Measurements from ENCODE around the gene OR6C70.
"Not testable (repeated sequence)": the region's sequence is repeated elsewhere in the genome, so short reads cannot be mapped to it uniquely, and the experiment has no call there.

Gene OR6C70

GRCh38 chr12:55470088-55470829, at the start of gene OR6C70:
Gene OR6C70 (minus strand): TSS chr12:55470138. CDS start chr12:55470138, 0 bp downstream.
- no peak for DNase-seq (ENCODE audit: low read depth in 2 of 2, low spot score in 1 of 2)

GRCh38 chr12:55516391-55516790, 46.5 kb upstream of the OR6C70 start:
- DNase-seq (ENCODE audit: low read depth in 2 of 2, low spot score in 1 of 2) = no peak

GRCh38 chr12:55515696-55516095, 45.8 kb upstream of the OR6C70 start:
- DNase-seq (ENCODE audit: low read depth in 2 of 2, low spot score in 1 of 2) = no peak

DNA sequence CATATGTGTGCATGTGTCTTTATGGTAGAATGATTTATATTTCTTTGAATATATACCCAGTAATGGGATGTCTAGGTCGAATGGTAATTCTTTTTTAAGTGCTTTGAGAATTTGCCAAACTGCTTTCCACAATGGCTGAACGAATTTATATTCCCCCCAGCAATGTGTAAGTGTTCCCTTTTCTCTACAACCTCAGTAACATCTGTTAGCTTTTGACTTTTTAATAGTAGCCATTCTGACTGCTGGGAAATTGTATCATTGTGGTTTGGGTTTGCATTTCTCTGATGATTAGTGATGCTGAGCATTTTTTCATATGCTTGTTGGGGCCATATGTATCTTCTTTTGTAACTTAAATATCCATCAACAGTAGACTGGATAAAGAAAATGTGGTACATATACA, 31.7 kb upstream of the OR6C70 start:
- DNase-seq (ENCODE audit: low read depth in 2 of 2, low spot score in 1 of 2) = no peak

GRCh38 chr12:55499810-55500252, 29.9 kb upstream of the OR6C70 start:
- no peak for DNase-seq (ENCODE audit: low read depth in 2 of 2, low spot score in 1 of 2)

DNA sequence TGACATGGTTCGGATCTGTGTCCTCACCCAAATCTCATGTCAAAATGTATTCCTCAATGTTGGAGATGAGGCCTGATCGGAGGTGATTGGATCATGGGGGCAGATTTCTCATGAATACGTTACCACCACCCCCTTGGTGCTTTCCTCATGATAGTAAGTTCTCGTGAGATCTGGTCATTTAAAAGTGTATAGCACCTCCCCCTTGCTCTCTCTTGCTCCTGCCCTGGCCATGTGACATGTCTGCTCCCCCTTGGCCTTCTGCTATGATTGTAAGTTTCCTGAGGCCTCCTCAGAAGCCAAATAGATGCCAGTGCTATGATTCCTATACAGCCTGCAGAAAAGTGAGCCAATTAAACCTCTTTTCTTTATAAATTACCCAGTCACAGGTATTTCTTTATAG, 29.3 kb upstream of the OR6C70 start:
- DNase-seq (ENCODE audit: low read depth in 2 of 2, low spot score in 1 of 2) = no peak

DNA sequence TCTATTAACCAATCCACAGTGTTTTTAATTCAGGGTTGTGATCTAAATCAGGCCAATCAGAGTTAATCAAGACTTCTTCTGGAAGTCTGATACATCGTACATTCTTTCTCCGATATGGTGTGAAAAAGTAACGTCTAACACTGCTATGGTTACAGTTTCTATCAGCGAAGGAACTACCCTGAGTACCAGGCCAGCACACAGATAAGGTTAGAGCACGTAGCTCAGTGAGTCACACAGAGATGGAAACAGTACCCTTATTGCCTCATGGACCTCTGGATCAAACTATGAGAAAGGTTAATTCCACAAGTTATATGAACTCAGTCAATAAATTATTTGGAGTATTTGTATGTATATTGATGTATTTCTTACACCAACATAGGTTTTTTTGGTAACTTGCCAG, 25.6 kb upstream of the OR6C70 start:
- no peak for DNase-seq (ENCODE audit: low read depth in 2 of 2, low spot score in 1 of 2)

DNA sequence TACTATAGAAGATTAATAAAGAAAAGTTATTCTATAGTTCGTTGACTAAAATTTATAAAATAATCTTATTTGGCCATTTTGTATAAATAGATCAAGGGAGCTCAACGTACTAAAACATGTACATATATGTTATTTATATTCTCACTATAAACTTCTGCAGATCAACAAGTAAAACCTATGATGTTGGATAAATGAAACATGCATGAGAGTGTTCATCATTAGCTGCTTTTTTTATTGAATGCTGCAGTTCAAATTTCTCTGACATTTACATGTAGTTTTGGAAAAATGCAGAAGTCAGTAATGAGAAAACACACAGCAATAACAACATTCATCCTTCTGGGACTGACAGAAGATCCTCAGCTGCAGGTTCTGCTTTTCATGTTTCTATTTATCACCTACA, 22.1 kb upstream of the OR6C70 start, which contains the start of gene OR6C68:
Gene OR6C68, plus strand, starts transcription at position 301 of the 400 bp plus-strand sequence. Its CDS starts 0 bp downstream, at position 301.
- DNase-seq (ENCODE audit: low read depth in 2 of 2, low spot score in 1 of 2) = no peak

DNA sequence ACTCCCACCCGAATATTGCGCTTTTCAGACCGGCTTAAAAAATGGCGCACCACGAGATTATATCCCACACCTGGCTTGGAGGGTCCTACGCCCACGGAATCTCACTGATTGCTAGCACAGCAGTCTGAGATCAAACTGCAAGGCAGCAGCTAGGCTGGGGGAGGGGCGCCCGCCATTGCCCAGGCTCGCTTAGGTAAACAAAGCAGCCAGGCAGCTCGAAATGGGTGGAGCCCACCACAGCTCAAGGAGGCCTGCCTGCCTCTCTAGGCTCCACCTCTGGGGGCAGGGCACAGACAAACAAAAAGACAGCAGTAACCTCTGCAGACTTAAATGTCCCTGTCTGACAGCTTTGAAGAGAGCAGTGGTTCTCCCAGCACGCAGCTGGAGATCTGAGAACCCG, 14.3 kb upstream of the OR6C70 start:
- DNase-seq (ENCODE audit: low read depth in 2 of 2, low spot score in 1 of 2) = not testable (repeated sequence)

- not testable (repeated sequence) for DNase-seq (ENCODE audit: low read depth in 2 of 2, low spot score in 1 of 2)
Measured at GRCh38 chr12:55479136-55479535, 9.2 kb upstream of the OR6C70 start.

DNA sequence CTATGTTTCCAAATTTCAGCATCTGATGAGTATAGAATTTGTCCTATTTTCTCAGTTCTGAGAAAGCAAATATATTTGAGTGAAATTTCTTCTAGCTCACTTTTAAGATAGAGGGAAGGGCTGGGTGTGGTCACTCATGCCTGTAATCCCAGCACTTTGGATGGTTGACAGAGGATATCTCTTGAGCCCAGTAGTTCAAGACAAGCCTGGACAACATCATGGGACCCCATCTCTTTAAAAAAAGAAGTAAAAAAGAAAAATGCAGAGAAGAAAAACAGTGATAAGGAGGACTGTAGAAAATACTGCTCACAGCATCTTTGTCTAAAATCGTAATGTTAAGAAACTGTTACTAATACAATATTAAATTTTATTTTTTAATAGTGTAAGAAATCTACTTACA, 2.3 kb upstream of the OR6C70 start:
- DNase-seq (ENCODE audit: low read depth in 2 of 2, low spot score in 1 of 2) = no peak

DNA sequence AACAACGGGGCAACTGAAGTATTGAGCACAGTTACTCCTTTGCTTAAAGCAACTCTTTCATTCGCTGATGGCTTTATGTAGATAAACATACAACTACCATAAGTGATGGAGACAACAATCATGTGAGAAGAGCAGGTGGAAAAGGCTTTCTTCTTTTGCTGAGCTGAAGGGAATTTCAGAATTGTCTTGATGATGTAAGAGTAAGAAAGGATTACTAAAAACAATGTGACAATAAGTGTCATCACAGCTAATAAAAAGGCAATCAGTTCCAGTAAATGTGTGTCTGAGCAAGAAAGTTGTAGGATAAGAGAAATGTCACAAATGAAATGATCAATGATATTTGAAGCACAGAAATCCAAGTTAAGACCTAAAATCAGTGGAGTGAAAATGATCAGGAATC, 647 bp downstream of the OR6C70 start:
- DNase-seq (ENCODE audit: low read depth in 2 of 2, low spot score in 1 of 2) = no peak

GRCh38 chr12:55467836-55468235, 2.1 kb downstream of the OR6C70 start:
- DNase-seq (ENCODE audit: low read depth in 2 of 2, low spot score in 1 of 2) = no peak

GRCh38 chr12:55464926-55465325, 5.0 kb downstream of the OR6C70 start:
- not testable (repeated sequence) for DNase-seq (ENCODE audit: low read depth in 2 of 2, low spot score in 1 of 2)

DNA sequence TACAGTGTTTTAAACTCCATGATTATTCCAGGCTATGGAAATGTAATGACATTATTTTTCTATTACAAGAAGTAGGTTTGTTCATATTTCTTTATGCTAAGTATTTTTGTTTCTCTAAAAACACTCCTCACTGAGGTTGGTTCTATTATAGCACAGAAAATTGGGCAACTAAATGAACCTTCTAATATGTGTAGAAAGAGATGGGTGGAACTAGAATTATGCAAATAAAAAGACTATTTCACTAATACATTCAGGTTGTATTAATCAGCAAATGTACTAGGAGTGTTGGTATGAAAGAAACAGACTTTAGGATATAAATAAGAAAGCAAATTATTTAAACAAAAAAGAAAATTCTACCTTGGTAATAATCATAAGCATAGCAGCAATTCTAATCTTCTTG, 21.1 kb downstream of the OR6C70 start:
- no peak for DNase-seq (ENCODE audit: low read depth in 2 of 2, low spot score in 1 of 2)

GRCh38 chr12:55446326-55446725, 23.6 kb downstream of the OR6C70 start:
- no peak for DNase-seq (ENCODE audit: low read depth in 2 of 2, low spot score in 1 of 2)

- no peak for DNase-seq (ENCODE audit: low read depth in 2 of 2, low spot score in 1 of 2)
Measured at GRCh38 chr12:55445357-55445756, 24.6 kb downstream of the OR6C70 start.

DNA sequence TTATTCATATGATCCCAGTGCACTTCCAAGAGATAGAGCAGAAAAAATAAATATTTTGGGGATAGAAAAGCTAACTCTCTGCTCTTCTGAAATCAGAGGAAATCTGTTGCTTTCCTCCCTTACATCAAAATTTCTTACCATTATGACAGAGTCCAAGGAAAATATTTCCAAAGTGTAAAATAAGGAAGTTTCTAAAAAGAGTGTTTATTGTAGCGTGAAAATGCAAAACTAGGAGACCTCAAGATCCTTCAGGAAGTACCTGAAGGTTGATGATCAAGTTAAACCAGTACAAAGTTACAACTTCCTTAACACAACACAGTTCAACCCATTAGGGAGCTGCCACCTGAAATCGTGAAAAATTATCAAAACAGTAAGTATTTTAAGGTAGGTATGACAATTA, 26.2 kb downstream of the OR6C70 start, which contains the start of gene OR6C2:
Gene OR6C2, plus strand, starts transcription at position 301 of the 400 bp plus-strand sequence. CDS start 8,138 bp downstream, outside the sequence.
- no peak for DNase-seq (ENCODE audit: low read depth in 2 of 2, low spot score in 1 of 2)

GRCh38 chr12:55441233-55441632, 28.7 kb downstream of the OR6C70 start:
- DNase-seq (ENCODE audit: low read depth in 2 of 2, low spot score in 1 of 2) = not testable (repeated sequence)

DNA sequence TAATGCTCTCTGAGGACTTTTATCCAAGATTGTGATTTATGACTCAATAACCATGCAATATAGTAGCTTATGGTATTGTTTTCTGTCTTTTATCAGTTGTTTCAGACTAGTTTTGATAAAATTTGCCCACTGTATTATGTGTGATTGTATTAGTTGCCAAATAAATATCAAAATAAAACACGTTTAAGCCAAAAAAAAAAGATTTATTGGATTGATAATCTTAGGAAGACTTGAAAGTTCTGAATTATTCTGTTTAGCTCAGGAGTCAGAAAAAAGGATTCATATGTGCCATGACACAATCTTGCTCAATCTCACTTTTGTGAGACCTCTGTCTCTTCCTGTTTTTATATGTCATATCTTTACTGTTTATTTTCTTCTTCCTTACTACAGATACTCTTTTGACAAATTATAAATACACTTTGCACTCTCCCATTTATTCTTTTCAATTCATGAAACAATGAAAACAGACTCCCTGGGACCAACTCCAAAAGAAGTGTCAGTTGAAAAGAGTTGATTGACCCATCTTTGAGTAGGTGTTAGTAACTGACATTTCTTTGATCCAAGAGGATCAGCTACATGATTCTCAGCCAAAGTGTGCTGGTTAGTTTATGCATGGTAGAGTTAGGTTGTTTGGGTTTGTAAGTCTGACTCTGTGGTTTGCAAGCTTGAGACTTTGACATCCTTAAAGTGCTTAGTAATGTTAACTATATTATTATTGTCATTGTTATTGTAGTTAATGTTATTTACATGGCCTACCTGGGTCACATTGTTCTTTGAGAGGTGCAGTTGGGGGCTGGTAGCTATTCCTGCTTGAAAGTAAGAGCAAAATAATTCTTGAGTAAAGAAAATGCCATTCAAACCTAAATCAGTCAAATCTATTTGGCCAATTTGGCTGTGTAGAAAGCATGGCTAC, 41.4 kb downstream of the OR6C70 start:
- no peak for DNase-seq (ENCODE audit: low read depth in 2 of 2, low spot score in 1 of 2)

GRCh38 chr12:55425954-55426353, 44.0 kb downstream of the OR6C70 start, which contains the start of gene OR6C76:
Gene OR6C76 (plus strand): TSS chr12:55426254. CDS start chr12:55426254, 0 bp downstream.
- no peak for DNase-seq (ENCODE audit: low read depth in 2 of 2, low spot score in 1 of 2)

Measured in stimulated activated CD8-positive, alpha-beta memory T cell treated with anti-CD3 and anti-CD28 coated beads, Interleukin-4, amount 100 ng/mL, for 1 hour (primary cell).